HEK293 (cell line): ENCODE data around the gene PPP6C.
"Not testable (repeated sequence)": the region's sequence is repeated elsewhere in the genome, so short reads cannot be mapped to it uniquely, and the experiment has no call there.

Experiments used
- CTCF ChIA-PET: fragments of 350-600 bp; formaldehyde crosslinking; extraction: SDS; loops from one replicate; lab custom pipeline; 2021; ENCODE audit warnings: antibody characterized with exemption; lab: Yijun Ruan, JAX
- POLR2A ChIA-PET: fragments of 300-600 bp; formaldehyde crosslinking; extraction: SDS; loops from one replicate; lab custom pipeline; 2020; ENCODE audit warnings: antibody characterized with exemption, inconsistent platforms; lab: Yijun Ruan, JAX
- H3K27ac ChIP-seq: fragments of 200-500 bp; sonication (Bioruptor generic); 2 replicates; pipeline ENCODE4 v1.5.1; 2014; ENCODE audit warnings: low read depth, low read length, control low read depth, inconsistent platforms; ENCODE audit errors: extremely low read depth
- H3K36me3 ChIP-seq, 2 experiments: fragments of 200-500 bp in 1 of 2; sonication (Bioruptor generic) in 1 of 2; 1 replicate in 1 of 2; 2 replicates in 1 of 2; pipeline ENCODE4 v1.5.1; 2014 to 2017; ENCODE audit warnings: inconsistent platforms in 2 of 2, low read length in 2 of 2; ENCODE audit not compliant: control insufficient read depth in 2 of 2, insufficient read depth in 1 of 2
- H3K4me1 ChIP-seq: fragments of 200-500 bp; sonication (Bioruptor generic); 2 replicates; pipeline ENCODE4 v1.5.1; 2014; ENCODE audit warnings: mild to moderate bottlenecking, low read length, inconsistent platforms; ENCODE audit not compliant: control insufficient read depth, insufficient read depth
- H3K4me3 ChIP-seq: 2 replicates; pipeline ENCODE4 v1.5.1; 2011; ENCODE audit warnings: low read depth, mild to moderate bottlenecking, control low read depth, low read length, moderate library complexity
- H3K9me3 ChIP-seq: fragments of 200-500 bp; sonication (Bioruptor generic); 2 replicates; pipeline ENCODE4 v1.5.1; 2014; ENCODE audit warnings: low read depth, low read length, inconsistent platforms; ENCODE audit not compliant: control insufficient read depth, insufficient read depth
- BCL11B ChIP-seq: fragments of 450-650 bp; formaldehyde crosslinking; IDR thresholded peaks from 2 replicates; pipeline ENCODE4 v1.5.1; 2016; ENCODE audit warnings: low read depth, missing biosample characterization, missing genetic modification characterization
- PRDM1 ChIP-seq: fragments of 450-650 bp; formaldehyde crosslinking; IDR thresholded peaks from 2 replicates; pipeline ENCODE4; 2016; ENCODE audit warnings: missing biosample characterization, missing genetic modification characterization
- ZBTB11 ChIP-seq: fragments of 450-650 bp; formaldehyde crosslinking; conservative IDR thresholded peaks from 2 replicates; pipeline ENCODE4 v1.5.1; 2016; ENCODE audit warnings: low read depth, missing biosample characterization, missing genetic modification characterization
- ZBTB17 ChIP-seq: fragments of 450-650 bp; formaldehyde crosslinking; IDR thresholded peaks from 2 replicates; pipeline ENCODE4 v1.5.1; 2016; ENCODE audit warnings: missing biosample characterization, missing genetic modification characterization
- ZNF394 ChIP-seq: fragments of 450-650 bp; formaldehyde crosslinking; IDR thresholded peaks from 2 replicates; pipeline ENCODE4 v1.5.1; 2016; ENCODE audit warnings: missing biosample characterization, missing genetic modification characterization, mild to moderate bottlenecking, moderate library complexity, borderline replicate concordance
- ZNF416 ChIP-seq: fragments of 450-650 bp; formaldehyde crosslinking; IDR thresholded peaks from 2 replicates; pipeline ENCODE4 v1.5.1; 2016; ENCODE audit warnings: missing biosample characterization, missing genetic modification characterization
- ZNF600 ChIP-seq: fragments of 450-650 bp; formaldehyde crosslinking; IDR thresholded peaks from 2 replicates; pipeline ENCODE4 v1.5.1; 2016; ENCODE audit warnings: missing biosample characterization, missing genetic modification characterization
- ZNF791 ChIP-seq: fragments of 450-650 bp; formaldehyde crosslinking; IDR thresholded peaks from 2 replicates; pipeline ENCODE4 v1.5.1; 2016; ENCODE audit warnings: missing biosample characterization, missing genetic modification characterization
- TF ChIP-seq, protein P1 (sequence below): fragments of 450-650 bp; formaldehyde crosslinking; IDR thresholded peaks from 2 replicates; pipeline ENCODE4 v1.5.1; 2016; ENCODE audit warnings: missing biosample characterization, missing genetic modification characterization
- TF ChIP-seq, protein P2 (sequence below): fragments of 450-650 bp; formaldehyde crosslinking; IDR thresholded peaks from 2 replicates; pipeline ENCODE4 v1.5.1; 2017; ENCODE audit warnings: missing biosample characterization, mild to moderate bottlenecking, missing genetic modification characterization, moderate library complexity
- TF ChIP-seq, protein P3 (sequence below): fragments of 450-650 bp; formaldehyde crosslinking; IDR thresholded peaks from 2 replicates; pipeline ENCODE4 v1.5.1; 2016; ENCODE audit warnings: missing biosample characterization, missing genetic modification characterization

PPP6C gene

DNA sequence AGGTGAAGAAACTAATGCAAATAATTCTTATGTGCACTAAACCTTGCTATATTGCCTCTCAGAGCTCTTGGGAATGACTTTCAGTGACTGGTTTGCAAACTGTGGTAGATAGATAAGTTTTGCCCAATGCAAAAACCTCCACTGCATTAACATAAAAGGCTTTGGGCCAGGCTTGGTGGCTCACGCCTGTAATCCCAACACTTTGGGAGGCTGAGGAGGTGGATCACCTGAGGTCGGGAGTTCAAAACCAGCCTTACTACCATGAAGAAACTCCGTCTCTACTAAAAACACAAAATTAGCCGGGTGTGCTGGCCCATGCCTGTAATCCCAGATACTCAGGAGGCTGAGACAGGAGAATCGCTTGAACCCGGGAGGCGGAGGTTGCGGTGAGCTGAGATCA lies 44.5 kb upstream of the PPP6C start:
- H3K9me3 ChIP-seq, H3K4me3 ChIP-seq, H3K4me1 ChIP-seq, H3K27ac ChIP-seq: not testable (repeated sequence)
- POLR2A ChIA-PET = interaction anchor here (1.4 to 4.5 kb wide), 2 partner anchors 8 to 33 kb away, joined by 3 to 40 read pairs; partner anchors contain the start of gene HSPA5
- CTCF ChIA-PET = interaction anchor here (0.6 to 1.1 kb wide), 2 partner anchors 378 to 460 kb away, joined by 6 to 7 read pairs; no protein-coding TSS in a partner anchor
- peaks cover 9 to 68% of the 10 kb centered on the region in 2 experiments; a peak in 2 of 3 replicates for H3K36me3 ChIP-seq

DNA sequence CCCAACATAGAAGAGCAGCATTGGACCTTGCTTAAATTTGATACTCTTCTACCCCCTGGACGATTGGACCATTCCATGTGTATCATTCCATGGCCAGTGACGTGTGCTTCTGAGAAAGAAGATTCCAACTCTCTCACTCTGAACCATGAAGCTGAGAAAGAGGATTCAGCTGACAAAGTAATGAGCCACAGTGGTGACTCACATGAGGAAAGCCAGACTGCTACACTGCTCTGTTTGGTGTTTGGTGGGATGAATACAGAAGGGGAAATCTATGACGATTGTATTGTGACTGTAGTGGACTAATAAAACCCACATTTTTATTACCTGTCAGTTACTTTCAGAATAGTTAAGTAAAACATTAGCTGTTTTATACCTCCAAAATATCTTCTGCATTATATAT lies 44.1 kb upstream of the PPP6C start:
- no peaks in the 10 kb centered on the region for H3K9me3 ChIP-seq
- POLR2A ChIA-PET = interaction anchor here (1.4 to 4.5 kb wide), 2 partner anchors 8 to 33 kb away, joined by 3 to 40 read pairs; partner anchors contain the start of gene HSPA5
- H3K27ac ChIP-seq = no peak overlapping the region
- CTCF ChIA-PET = interaction anchor here (0.6 to 1.1 kb wide), 2 partner anchors 377 to 459 kb away, joined by 6 to 7 read pairs; no protein-coding TSS in a partner anchor
- H3K4me3 ChIP-seq = no peak overlapping the region
- H3K4me1 ChIP-seq = no peaks in the 10 kb centered on the region
- peaks cover 9 to 64% of the 10 kb centered on the region in 2 experiments; a peak in 2 of 3 replicates for H3K36me3 ChIP-seq
- no peak for TF ChIP-seq ZNF791 (tag by site-specific recombination)
- TF ChIP-seq, protein P1, sequence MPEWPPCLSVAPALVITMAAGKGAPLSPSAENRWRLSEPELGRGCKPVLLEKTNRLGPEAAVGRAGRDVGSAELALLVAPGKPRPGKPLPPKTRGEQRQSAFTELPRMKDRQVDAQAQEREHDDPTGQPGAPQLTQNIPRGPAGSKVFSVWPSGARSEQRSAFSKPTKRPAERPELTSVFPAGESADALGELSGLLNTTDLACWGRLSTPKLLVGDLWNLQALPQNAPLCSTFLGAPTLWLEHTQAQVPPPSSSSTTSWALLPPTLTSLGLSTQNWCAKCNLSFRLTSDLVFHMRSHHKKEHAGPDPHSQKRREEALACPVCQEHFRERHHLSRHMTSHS (tag by site-specific recombination) = no peak
- TF ChIP-seq ZBTB11 (tag by site-specific recombination) = no peak
- no peak for TF ChIP-seq ZNF394 (tag by site-specific recombination)
- TF ChIP-seq ZBTB17 (tag by site-specific recombination) = no peak
- peak; percentile 56 for TF ChIP-seq PRDM1 (tag by site-specific recombination)
- TF ChIP-seq, protein P2, sequence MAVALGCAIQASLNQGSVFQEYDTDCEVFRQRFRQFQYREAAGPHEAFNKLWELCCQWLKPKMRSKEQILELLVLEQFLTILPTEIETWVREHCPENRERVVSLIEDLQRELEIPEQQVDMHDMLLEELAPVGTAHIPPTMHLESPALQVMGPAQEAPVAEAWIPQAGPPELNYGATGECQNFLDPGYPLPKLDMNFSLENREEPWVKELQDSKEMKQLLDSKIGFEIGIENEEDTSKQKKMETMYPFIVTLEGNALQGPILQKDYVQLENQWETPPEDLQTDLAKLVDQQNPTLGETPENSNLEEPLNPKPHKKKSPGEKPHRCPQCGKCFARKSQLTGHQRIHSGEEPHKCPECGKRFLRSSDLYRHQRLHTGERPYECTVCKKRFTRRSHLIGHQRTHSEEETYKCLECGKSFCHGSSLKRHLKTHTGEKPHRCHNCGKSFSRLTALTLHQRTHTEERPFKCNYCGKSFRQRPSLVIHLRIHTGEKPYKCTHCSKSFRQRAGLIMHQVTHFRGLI = no peak
- peak; percentile 32; the same call in 1 of the 2 replicates for TF ChIP-seq ZNF600 (tag by site-specific recombination)
- TF ChIP-seq BCL11B = no peak
- TF ChIP-seq, protein P3, sequence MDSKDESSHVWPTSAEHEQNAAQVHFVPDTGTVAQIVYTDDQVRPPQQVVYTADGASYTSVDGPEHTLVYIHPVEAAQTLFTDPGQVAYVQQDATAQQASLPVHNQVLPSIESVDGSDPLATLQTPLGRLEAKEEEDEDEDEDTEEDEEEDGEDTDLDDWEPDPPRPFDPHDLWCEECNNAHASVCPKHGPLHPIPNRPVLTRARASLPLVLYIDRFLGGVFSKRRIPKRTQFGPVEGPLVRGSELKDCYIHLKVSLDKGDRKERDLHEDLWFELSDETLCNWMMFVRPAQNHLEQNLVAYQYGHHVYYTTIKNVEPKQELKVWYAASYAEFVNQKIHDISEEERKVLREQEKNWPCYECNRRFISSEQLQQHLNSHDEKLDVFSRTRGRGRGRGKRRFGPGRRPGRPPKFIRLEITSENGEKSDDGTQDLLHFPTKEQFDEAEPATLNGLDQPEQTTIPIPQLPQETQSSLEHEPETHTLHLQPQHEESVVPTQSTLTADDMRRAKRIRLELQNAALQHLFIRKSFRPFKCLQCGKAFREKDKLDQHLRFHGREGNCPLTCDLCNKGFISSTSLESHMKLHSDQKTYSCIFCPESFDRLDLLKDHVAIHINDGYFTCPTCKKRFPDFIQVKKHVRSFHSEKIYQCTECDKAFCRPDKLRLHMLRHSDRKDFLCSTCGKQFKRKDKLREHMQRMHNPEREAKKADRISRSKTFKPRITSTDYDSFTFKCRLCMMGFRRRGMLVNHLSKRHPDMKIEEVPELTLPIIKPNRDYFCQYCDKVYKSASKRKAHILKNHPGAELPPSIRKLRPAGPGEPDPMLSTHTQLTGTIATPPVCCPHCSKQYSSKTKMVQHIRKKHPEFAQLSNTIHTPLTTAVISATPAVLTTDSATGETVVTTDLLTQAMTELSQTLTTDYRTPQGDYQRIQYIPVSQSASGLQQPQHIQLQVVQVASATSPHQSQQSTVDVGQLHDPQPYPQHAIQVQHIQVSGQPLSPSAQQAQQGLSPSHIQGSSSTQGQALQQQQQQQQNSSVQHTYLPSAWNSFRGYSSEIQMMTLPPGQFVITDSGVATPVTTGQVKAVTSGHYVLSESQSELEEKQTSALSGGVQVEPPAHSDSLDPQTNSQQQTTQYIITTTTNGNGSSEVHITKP (tag by site-specific recombination) = peak; percentile 88
- no peak for TF ChIP-seq ZNF416 (tag by site-specific recombination)
